ENCODE data around the gene SH3BP5. TPM values are rescaled to one million over a fixed set of nuclear protein-coding genes. Genes with fewer than 3 reads are reported as not detected.

Gene SH3BP5
- total and polyA plus RNA-seq, 2 donors (not counting 1 experiment from before 2014, with no cell fraction given) = 76.6 to 92.3 TPM

GRCh38 chr3:15229262-15229661, 103.1 kb downstream of the SH3BP5 start:
- no peak overlapping the region for H3K4me2 ChIP-seq (replicated peaks; ENCODE audit: low read depth, low read length, poor library complexity, severe bottlenecking)
- H3K27ac Mint-ChIP-seq = no peak overlapping the region
- TF ChIP-seq CTCF (IDR thresholded peaks at IDR 0.05) (no peak), EZH2 (IDR thresholded peaks at IDR 0.05; ENCODE audit: borderline replicate concordance, insufficient read depth, low read depth, low read length, poor library complexity, severe bottlenecking) (no peak)
- H3K4me1 ChIP-seq (ENCODE audit: control insufficient read depth in 2 of 2, insufficient read depth in 2 of 2, low read length in 2 of 2) = no peaks in the 10 kb centered on the region
- ATAC-seq (ENCODE audit: low read depth) (no peak), DNase-seq (no peak)
- no peaks in the 10 kb centered on the region for H3K27me3 ChIP-seq (replicated peaks in 1 of 4; ENCODE audit: control extremely low read depth in 1 of 4, control insufficient read depth in 3 of 4, insufficient read depth in 4 of 4, low read length in 3 of 4)
- no peaks in the 10 kb centered on the region for H3K79me2 ChIP-seq (ENCODE audit: control insufficient read depth, insufficient read depth, low read length)
- H3K36me3 ChIP-seq (replicated peaks in 1 of 2; ENCODE audit: control extremely low read depth in 1 of 2, control insufficient read depth in 1 of 2, extremely low read depth in 1 of 2, insufficient read depth in 2 of 2, low read length in 1 of 2) = peaks cover 13 to 45% of the 10 kb centered on the region in 2 experiments
- no peak overlapping the region for H3K4me3 Mint-ChIP-seq
- H3K4me3 ChIP-seq (ENCODE audit: control extremely low read depth in 1 of 5, extremely low read depth in 1 of 5, insufficient read depth in 1 of 5, low read depth in 2 of 5, low read length in 4 of 5) = no peak overlapping the region
- H2AFZ ChIP-seq (ENCODE audit: insufficient read depth, low read depth, low read length, poor library complexity, severe bottlenecking) = no peak overlapping the region
- intact Hi-C loops (cut with micrococcal nuclease) = no loop called here
- no peaks in the 10 kb centered on the region for H3K27me3 Mint-ChIP-seq
- H3K27ac ChIP-seq (ENCODE audit: low read length in 2 of 2) = no peak overlapping the region
- POLR2A ChIA-PET = no interaction called here
- CTCF ChIA-PET = no interaction called here
- no peak overlapping the region for H3K9ac ChIP-seq (ENCODE audit: low read length)
- no peaks in the 10 kb centered on the region for H3K9me3 ChIP-seq (ENCODE audit: control extremely low read depth in 1 of 3, control insufficient read depth in 2 of 3, insufficient read depth in 1 of 3, low read length in 2 of 3)
- 100% methylated on average over 3 of the region's 4 CpGs for WGBS (ENCODE audit: insufficient coverage)
- H3K9me3 Mint-ChIP-seq (ENCODE audit: insufficient read depth) = no peaks in the 10 kb centered on the region
- no peaks in the 10 kb centered on the region for H4K20me1 ChIP-seq (ENCODE audit: control insufficient read depth, insufficient read depth, low read length, poor library complexity, severe bottlenecking)
- H3K4me1 Mint-ChIP-seq = no peaks in the 10 kb centered on the region

GRCh38 chr3:15228147-15228546, 104.2 kb downstream of the SH3BP5 start:
- intact Hi-C loops (cut with micrococcal nuclease) = no loop called here
- TF ChIP-seq CTCF (IDR thresholded peaks at IDR 0.05) (no peak), EZH2 (IDR thresholded peaks at IDR 0.05; ENCODE audit: borderline replicate concordance, insufficient read depth, low read depth, low read length, poor library complexity, severe bottlenecking) (no peak)
- ChIA-PET POLR2A (no interaction called here), CTCF (interaction anchor here (0.7 kb wide), 1 partner anchor 10 kb away, joined by 3 read pairs; no protein-coding TSS in a partner anchor)
- Histone ChIP-seq H3K4me2 (replicated peaks; ENCODE audit: low read depth, low read length, poor library complexity, severe bottlenecking) (no peak overlapping the region), H3K9ac (ENCODE audit: low read length) (no peak overlapping the region), H3K79me2 (ENCODE audit: control insufficient read depth, insufficient read depth, low read length) (no peaks in the 10 kb centered on the region), H3K36me3 (replicated peaks in 1 of 2; ENCODE audit: control extremely low read depth in 1 of 2, control insufficient read depth in 1 of 2, extremely low read depth in 1 of 2, insufficient read depth in 2 of 2, low read length in 1 of 2) (peaks cover 16 to 44% of the 10 kb centered on the region in 2 experiments), H3K4me1 (ENCODE audit: control insufficient read depth in 2 of 2, insufficient read depth in 2 of 2, low read length in 2 of 2) (no peaks in the 10 kb centered on the region), H4K20me1 (ENCODE audit: control insufficient read depth, insufficient read depth, low read length, poor library complexity, severe bottlenecking) (no peaks in the 10 kb centered on the region), H2AFZ (ENCODE audit: insufficient read depth, low read depth, low read length, poor library complexity, severe bottlenecking) (no peak overlapping the region), H3K27me3 (replicated peaks in 1 of 4; ENCODE audit: control extremely low read depth in 1 of 4, control insufficient read depth in 3 of 4, insufficient read depth in 4 of 4, low read length in 3 of 4) (no peaks in the 10 kb centered on the region), H3K9me3 (ENCODE audit: control extremely low read depth in 1 of 3, control insufficient read depth in 2 of 3, insufficient read depth in 1 of 3, low read length in 2 of 3) (no peaks in the 10 kb centered on the region), H3K27ac (ENCODE audit: low read length in 2 of 2) (no peak overlapping the region), H3K4me3 (ENCODE audit: control extremely low read depth in 1 of 5, extremely low read depth in 1 of 5, insufficient read depth in 1 of 5, low read depth in 2 of 5, low read length in 4 of 5) (no peak overlapping the region)
- Mint-ChIP-seq H3K4me1 (no peaks in the 10 kb centered on the region), H3K4me3 (no peak overlapping the region), H3K27me3 (no peaks in the 10 kb centered on the region), H3K9me3 (ENCODE audit: insufficient read depth) (no peaks in the 10 kb centered on the region), H3K27ac (no peak overlapping the region)
- no peak for DNase-seq
- ATAC-seq (ENCODE audit: low read depth) = no peak
- 100% methylated on average over 1 of the region's 1 CpG for WGBS (ENCODE audit: insufficient coverage)

Data from B cell (primary cell).